Activated naive CD8-positive, alpha-beta T cell (primary cell): ENCODE measurements around the gene SPRED1.

Source experiments
- H3K27ac Mint-ChIP-seq: one replicate; pipeline ENCODE4 v1.8.0; 2021; ENCODE audit warnings: mixed read lengths
- H3K27me3 Mint-ChIP-seq: one replicate; pipeline ENCODE4 v1.8.0; 2021; ENCODE audit warnings: mixed read lengths
- H3K36me3 Mint-ChIP-seq: one replicate; pipeline ENCODE4 v1.8.0; 2021; ENCODE audit warnings: mixed read lengths
- H3K4me1 Mint-ChIP-seq: one replicate; pipeline ENCODE4 v1.8.0; 2021; ENCODE audit warnings: low read depth, mixed read lengths
- H3K4me3 Mint-ChIP-seq: one replicate; pipeline ENCODE4 v1.8.0; 2021; ENCODE audit warnings: mild to moderate bottlenecking, mixed read lengths
- H3K9me3 Mint-ChIP-seq: one replicate; pipeline ENCODE4 v1.8.0; 2021; ENCODE audit warnings: low read depth, mixed read lengths

SPRED1 gene

GRCh38 chr15:38391191-38391590 lies 138.6 kb downstream of the SPRED1 start:
- Mint-ChIP-seq H3K9me3 (no peaks in the 10 kb centered on the region), H3K4me1 (no peaks in the 10 kb centered on the region), H3K4me3 (no peak overlapping the region), H3K27ac (no peak overlapping the region), H3K27me3 (peaks cover 7% of the 10 kb centered on the region), H3K36me3 (no peaks in the 10 kb centered on the region)

- Mint-ChIP-seq H3K4me1 (no peaks in the 10 kb centered on the region), H3K27me3 (peaks cover 16% of the 10 kb centered on the region), H3K36me3 (no peaks in the 10 kb centered on the region), H3K27ac (no peak overlapping the region), H3K9me3 (no peaks in the 10 kb centered on the region), H3K4me3 (no peak overlapping the region)
These were observed 145.5 kb downstream of the SPRED1 start for GRCh38 chr15:38398134-38398533.

DNA sequence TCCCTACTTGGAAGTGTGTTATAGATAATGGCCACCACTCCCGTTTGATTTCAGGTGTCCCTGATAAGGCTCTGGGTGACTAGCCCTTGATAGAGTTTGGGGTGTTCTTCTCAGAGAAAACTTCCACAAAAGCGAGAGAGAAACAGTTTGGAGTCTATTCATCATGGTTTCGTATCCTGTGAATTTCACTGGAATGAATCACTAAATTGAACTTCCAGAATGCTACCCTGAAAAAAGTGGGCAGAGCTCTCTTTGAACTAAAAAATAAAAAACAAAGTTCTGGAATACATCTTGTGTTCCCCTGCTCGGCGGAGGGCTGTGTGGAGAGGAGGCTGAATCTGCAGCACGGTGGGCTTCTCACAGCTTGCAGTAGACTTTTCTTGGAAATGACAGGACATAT lies 148.5 kb downstream of the SPRED1 start:
- no peaks in the 10 kb centered on the region for H3K9me3 Mint-ChIP-seq
- no peak overlapping the region for H3K4me3 Mint-ChIP-seq
- no peaks in the 10 kb centered on the region for H3K36me3 Mint-ChIP-seq
- no peak overlapping the region for H3K27ac Mint-ChIP-seq
- H3K4me1 Mint-ChIP-seq, result no peaks in the 10 kb centered on the region
- peaks cover 17% of the 10 kb centered on the region for H3K27me3 Mint-ChIP-seq

DNA sequence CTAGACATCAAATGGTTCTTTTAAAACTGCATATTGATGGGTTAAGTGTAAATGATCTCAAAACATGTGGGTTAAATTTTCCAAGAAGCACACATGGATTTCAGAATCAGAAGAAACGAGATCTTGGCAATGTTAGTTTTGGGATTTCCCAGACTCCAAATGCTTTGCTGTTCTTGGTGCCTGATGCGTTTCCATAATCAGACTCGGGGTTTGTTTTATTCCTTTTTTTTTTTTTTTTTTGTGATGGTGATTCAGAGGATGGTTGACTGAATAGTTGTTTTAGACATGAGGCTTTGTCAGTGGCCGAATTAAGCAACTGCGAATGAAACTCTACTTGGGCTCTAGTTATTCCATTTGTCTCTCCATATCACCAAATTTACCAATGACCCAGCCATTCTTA lies 149.1 kb downstream of the SPRED1 start:
- Mint-ChIP-seq H3K27ac (no peak overlapping the region), H3K9me3 (no peaks in the 10 kb centered on the region), H3K4me1 (no peaks in the 10 kb centered on the region), H3K27me3 (peaks cover 16% of the 10 kb centered on the region), H3K4me3 (no peak overlapping the region), H3K36me3 (no peaks in the 10 kb centered on the region)

DNA sequence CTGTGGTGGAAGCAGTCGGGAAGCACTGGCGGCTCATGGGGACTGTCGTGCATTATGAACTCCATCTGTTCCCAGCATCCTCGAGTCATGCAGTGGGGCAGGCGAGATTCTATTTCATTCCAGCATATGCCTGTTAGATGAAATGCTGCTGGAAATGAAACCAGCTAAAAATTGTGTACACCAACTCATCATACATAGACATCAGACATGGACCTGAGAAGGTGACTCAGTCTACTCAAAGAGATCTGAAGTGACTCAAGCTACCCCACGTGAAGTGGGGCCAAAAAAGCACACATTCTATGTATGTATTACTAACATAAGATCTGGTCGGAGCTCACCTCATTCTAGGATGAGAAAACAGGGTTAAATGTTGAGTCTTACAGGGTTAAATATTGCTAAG lies 153.8 kb downstream of the SPRED1 start:
- Mint-ChIP-seq H3K4me3 (no peak overlapping the region), H3K36me3 (no peaks in the 10 kb centered on the region), H3K4me1 (no peaks in the 10 kb centered on the region), H3K27me3 (peaks cover 13% of the 10 kb centered on the region), H3K27ac (no peak overlapping the region), H3K9me3 (no peaks in the 10 kb centered on the region)
